Measurements from ENCODE around the gene SHROOM4.

Gene SHROOM4

GRCh38 chrX:50700921-50701320 lies 113.1 kb downstream of the SHROOM4 start:
- no peak for DNase-seq

- no peak for DNase-seq
Measured at GRCh38 chrX:50698944-50699343, 115.0 kb downstream of the SHROOM4 start.

GRCh38 chrX:50697691-50698090 lies 116.3 kb downstream of the SHROOM4 start:
- DNase-seq = no peak

GRCh38 chrX:50691820-50692219 lies 122.2 kb downstream of the SHROOM4 start:
- DNase-seq = no peak

DNA sequence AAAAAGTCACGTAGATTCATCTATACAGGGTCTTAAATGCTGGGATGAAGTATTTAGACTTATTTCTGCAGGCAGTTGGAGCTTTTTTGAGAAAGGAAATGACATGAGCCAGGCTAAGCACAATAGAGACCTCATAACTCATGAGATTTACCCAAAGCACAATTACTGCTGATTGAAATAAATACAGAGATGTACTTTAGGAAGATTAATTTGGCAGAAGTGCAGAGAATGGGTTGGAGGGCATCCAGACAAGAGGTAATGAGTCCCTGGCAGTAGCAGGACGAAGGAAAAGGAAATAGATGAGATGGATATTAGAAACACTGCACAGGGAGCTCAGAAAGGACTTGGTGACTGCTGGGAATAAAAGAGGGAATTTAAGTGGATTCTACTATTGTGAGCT lies 129.1 kb downstream of the SHROOM4 start:
- DNase-seq = no peak

DNA sequence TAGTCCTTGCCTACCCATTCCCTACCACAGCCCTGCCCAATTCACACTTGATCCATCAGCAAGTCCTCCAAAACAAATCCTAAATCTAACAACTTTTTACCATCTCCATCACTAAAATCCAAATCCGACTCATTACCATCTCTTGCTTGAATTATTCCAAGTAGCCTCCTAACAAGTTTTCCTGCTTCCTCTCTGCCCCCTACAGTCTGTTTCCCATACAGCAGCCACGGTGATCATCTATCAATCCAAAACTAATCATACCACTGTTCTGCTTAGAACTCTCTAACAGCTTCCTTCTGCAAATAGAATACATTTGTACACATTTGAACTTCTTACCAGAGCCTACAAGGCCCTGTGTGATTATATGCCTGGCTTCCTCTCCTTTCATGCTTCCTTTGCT lies 133.0 kb downstream of the SHROOM4 start:
- no peak for DNase-seq

DNA sequence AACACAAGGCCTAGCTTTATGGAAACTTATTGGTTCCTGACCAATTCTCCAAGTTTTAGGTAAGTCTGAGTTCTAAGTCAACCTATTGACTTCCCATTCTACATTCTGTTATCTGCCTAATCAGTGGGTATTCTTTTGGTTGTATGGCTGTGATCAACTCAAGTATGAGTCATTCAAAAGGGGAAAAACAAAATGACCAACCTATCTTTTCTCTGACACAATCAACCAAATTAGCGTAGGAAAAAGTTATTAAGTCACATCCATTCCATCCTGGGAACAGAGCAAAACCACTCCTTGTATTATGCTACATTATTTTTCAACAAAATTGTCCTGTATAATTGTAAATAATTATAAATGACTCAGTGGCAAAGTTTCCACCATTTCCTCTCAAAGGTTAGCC lies 136.2 kb downstream of the SHROOM4 start:
- DNase-seq = no peak

DNA sequence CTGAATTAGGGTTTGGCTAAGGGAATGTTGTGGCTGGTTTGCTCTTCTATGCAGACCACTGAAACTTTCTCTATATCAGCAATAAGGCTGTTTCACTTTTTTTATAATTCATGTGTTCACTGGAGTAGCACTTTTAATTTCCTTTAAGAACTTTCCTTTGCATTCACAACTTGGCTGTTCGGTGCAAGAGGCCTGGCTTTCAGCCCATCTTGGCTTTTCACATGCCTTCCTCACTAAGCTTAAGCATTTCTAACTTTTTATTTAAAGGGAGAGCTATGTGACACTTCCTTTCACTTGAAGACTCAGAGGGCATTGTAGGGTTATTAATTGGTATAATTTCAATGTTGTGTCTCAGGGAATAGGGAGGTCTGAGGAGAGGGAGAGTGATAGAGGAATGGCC lies 142.3 kb downstream of the SHROOM4 start:
- no peak for DNase-seq

DNA sequence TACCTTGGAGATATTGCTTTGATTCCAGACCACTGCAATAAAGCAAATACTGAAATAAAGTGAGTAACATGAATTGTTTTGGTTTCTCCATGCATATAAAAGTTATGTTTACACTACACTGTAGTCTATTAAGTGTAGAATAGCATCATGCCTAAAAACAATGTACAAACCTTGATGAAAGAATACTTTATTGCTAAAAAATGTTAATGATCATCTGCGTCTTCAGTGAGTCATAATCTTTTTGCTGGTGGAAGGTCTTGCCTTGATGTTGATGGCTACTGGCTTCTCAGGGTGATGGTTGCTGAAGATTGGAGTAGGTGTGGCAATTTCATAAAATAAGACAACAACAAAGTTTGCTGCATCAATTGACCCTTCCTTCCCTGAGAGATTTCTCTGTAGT lies 145.1 kb downstream of the SHROOM4 start:
- DNase-seq = no peak

- DNase-seq = no peak
Measured at GRCh38 chrX:50648156-50648555, 165.8 kb downstream of the SHROOM4 start.

- DNase-seq = no peak
Measured at GRCh38 chrX:50644496-50644895, 169.5 kb downstream of the SHROOM4 start.

- no peak for DNase-seq
Measured at GRCh38 chrX:50643525-50644137, 170.4 kb downstream of the SHROOM4 start.

- no peak for DNase-seq
Measured at GRCh38 chrX:50638123-50638522, 175.9 kb downstream of the SHROOM4 start.

GRCh38 chrX:50635817-50636365 lies 178.1 kb downstream of the SHROOM4 start:
- DNase-seq = no peak

DNA sequence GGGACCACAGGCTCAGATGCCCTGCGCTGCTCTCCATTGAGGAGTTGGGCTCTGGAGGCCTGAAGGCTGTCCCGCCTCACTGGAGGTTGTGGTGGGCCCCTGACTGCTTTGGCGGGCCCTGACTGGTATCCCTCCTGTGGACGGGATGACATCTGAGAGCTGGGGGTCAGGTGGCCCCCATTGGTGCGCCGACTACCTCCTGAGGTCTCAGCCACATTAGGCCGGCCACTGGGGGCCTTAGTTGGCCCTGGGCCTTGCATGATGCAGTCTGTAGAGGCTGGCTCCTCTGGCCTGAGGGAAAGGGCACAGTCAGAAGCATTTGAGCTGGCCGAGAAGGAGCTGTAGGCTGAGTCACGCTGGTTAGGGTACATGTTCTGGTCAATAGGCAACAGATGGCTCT lies 178.8 kb downstream of the SHROOM4 start:
- no peak for DNase-seq

GRCh38 chrX:50629774-50630173 lies 184.2 kb downstream of the SHROOM4 start:
- no peak for DNase-seq

GRCh38 chrX:50627696-50628095 lies 186.3 kb downstream of the SHROOM4 start:
- no peak for DNase-seq

GRCh38 chrX:50626432-50626831 lies 187.6 kb downstream of the SHROOM4 start:
- no peak for DNase-seq

DNA sequence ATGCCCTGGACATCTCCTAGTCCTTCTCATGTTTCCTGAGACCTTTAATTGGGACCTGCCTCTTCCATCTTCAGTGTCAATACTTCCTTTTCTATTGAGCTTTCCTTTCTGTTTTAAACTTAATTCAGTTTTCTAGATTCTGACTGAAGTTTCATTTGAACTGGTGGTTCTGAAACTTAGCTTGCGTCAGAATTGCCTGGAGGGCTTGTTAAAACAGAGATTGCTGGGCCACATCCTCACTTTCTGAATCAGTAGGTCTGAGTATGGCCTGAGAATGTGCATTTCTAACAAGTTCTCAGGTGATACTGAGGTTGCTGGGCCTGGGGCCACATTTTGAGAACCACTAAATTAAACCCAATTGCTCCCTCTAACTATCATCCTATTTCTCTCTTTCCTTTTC lies 191.2 kb downstream of the SHROOM4 start:
- no peak for DNase-seq

DNA sequence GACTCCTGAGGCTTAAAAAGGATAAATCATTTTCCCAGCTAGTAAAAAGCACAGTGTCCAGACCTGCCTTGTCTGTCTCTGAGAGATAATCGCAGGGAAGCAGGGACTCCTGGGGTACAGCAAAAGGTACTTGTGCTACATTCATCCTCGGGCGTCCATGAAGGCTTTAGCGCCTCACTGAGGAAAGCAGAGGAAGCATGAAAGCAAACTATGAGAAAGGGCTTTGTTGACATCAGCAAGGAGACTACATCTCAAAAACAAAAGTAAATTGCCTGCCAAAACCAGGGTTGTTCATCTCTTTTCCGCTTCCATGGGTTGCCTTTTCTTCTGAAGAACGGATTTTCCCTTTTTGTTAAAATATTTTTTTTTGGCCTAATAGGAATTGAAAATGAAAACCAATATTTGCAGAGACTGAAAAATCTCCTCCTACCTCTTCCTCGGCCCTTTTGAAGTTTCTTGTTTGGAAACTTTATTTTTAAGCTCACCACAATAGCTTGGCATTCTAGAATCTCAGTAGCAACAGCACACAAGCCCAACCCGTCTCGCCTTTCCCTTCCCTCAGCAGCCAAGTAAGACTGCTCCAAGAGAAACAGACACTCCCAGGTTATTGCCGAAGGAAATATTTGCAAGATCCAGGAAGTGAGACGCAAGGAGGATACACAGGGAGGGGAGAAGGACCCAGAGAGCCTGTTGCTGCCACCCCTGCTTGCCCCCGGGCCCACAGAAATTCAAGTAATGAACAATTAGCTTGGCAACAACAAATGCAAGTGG lies 195.0 kb downstream of the SHROOM4 start:
- DNase-seq = no peak

- no peak for DNase-seq
Measured at GRCh38 chrX:50617183-50617582, 196.8 kb downstream of the SHROOM4 start.

GRCh38 chrX:50615570-50616158 lies 198.3 kb downstream of the SHROOM4 start:
- DNase-seq = no peak

DNA sequence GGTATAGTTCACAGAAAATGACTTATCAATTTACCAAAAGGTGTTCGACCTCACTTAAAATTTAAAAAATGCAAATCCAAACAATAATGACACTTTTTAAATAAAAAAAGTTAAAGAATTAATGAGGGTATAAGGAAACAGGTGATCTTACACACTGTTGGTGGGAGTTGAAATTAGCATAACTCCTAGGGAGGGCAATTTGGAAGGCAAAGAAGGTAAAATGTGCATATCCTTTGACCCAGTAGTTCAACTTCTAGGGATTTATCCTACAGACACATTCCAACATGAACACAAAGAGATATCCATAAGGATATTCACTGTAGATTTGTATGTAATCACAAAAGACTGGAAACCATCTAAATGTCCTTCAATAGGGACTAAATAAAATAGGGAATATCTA lies 199.5 kb downstream of the SHROOM4 start:
- no peak for DNase-seq

DNA sequence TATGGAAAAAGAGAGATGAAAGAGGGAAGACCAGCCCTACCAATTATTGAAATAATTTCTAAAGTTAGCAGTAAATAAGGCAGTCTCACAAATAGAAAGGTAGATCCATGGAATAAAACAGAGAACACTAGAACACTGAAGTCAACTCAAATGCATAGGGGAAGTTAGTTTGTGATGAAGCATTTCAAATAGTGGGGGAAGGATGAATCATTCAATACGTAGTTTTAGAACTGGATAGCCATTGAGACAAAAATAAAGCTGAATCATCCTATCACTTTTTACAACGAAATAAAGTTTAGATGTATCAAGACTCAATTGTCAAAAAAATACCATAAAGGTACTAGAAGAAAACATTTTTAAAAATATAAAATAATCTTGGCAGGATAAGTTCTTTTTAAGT lies 200.1 kb downstream of the SHROOM4 start:
- DNase-seq = no peak

Data from DMS79 treated with DMSO at 0.1 percent for 48 hours (cell line).